GM19372 (cell line): ENCODE measurements around the gene CSF2.

Experiments used
- ATAC-seq: cut with Tn5 transposase; IDR thresholded peaks from one replicate; pipeline ENCODE4 v1.9.1; 2021; ENCODE audit warnings: mild to moderate bottlenecking, low read depth, moderate library complexity; ENCODE audit not compliant: unreplicated experiment

Gene CSF2

GRCh38 chr5:132054697-132055440 is 18.7 kb upstream of the CSF2 start:
- no peak for ATAC-seq

- no peak for ATAC-seq
Observed at GRCh38 chr5:132055441-132055807, 18.2 kb upstream of the CSF2 start.

- no peak for ATAC-seq
Observed at GRCh38 chr5:132055808-132056609, 17.6 kb upstream of the CSF2 start.

GRCh38 chr5:132056610-132057497 is 16.7 kb upstream of the CSF2 start:
- no peak for ATAC-seq

GRCh38 chr5:132057498-132058255 is 15.9 kb upstream of the CSF2 start:
- ATAC-seq, result no peak

GRCh38 chr5:132058646-132059042 is 14.9 kb upstream of the CSF2 start:
- ATAC-seq, result no peak

GRCh38 chr5:132059043-132059695 is 14.4 kb upstream of the CSF2 start:
- ATAC-seq, result no peak

- no peak for ATAC-seq
Observed at GRCh38 chr5:132059696-132060500, 13.7 kb upstream of the CSF2 start.

GRCh38 chr5:132060501-132061161 is 13.0 kb upstream of the CSF2 start, which contains the start of gene IL3:
Gene IL3 (plus strand): TSS chr5:132060655. CDS start chr5:132060707, 52 bp downstream.
- no peak for ATAC-seq

GRCh38 chr5:132063090-132063911 is 10.3 kb upstream of the CSF2 start:
- peak; percentile 56 for ATAC-seq

GRCh38 chr5:132064140-132064539 is 9.4 kb upstream of the CSF2 start:
- no peak for ATAC-seq

- ATAC-seq, result peak; percentile 68
Observed at GRCh38 chr5:132064738-132065331, 8.8 kb upstream of the CSF2 start.

GRCh38 chr5:132065351-132065937 is 8.1 kb upstream of the CSF2 start:
- ATAC-seq, result no peak

GRCh38 chr5:132065951-132066701 is 7.5 kb upstream of the CSF2 start:
- ATAC-seq, result no peak

GRCh38 chr5:132066871-132067270 is 6.7 kb upstream of the CSF2 start:
- ATAC-seq, result no peak

GRCh38 chr5:132067451-132067850 is 6.1 kb upstream of the CSF2 start:
- no peak for ATAC-seq
